Natural killer cell (primary cell): ENCODE data around the gene FAM171A1. TPM values are rescaled to one million over a fixed set of nuclear protein-coding genes. Genes with fewer than 3 reads are reported as not detected.
"Not testable (repeated sequence)": the region's sequence is repeated elsewhere in the genome, so short reads cannot be mapped to it uniquely, and the experiment has no call there.

Source experiments
- ATAC-seq, 3 donors: fragments of 150-1000 bp in 2 of 3; fragments of 200-7000 bp in 1 of 3; cut with Tn5 transposase; 1 replicate in 1 of 3; 2 replicates in 2 of 3; pipeline ENCODE4 v1.10.0; 2021; ENCODE audit warnings: mild to moderate bottlenecking in 2 of 3, moderate library complexity in 2 of 3
- DNase-seq, 2 donors: peaks; one replicate each; pipeline versions ENCODE4 v3.0.0 to v3.0.0-alpha.2; 2013 to 2021; ENCODE audit warnings: mixed read lengths in 1 of 2
- H3K27ac ChIP-seq: one replicate; pipeline ENCODE4 v1.5.1; 2013; ENCODE audit warnings: mild to moderate bottlenecking, low read length
- H3K27me3 ChIP-seq: one replicate; pipeline ENCODE4 v1.6.1; 2013; ENCODE audit warnings: low read length; ENCODE audit not compliant: control insufficient read depth, insufficient read depth
- H3K36me3 ChIP-seq: one replicate; pipeline ENCODE4 v1.6.1; 2013; ENCODE audit warnings: low read length; ENCODE audit not compliant: control insufficient read depth, insufficient read depth
- H3K4me1 ChIP-seq: one replicate; pipeline ENCODE4 v1.6.1; 2013; ENCODE audit warnings: low read length; ENCODE audit not compliant: control insufficient read depth, insufficient read depth
- H3K4me3 ChIP-seq: one replicate; pipeline ENCODE4 v1.5.1; 2013; ENCODE audit warnings: low read length
- H3K9me3 ChIP-seq: one replicate; pipeline ENCODE4 v1.6.1; 2013; ENCODE audit warnings: low read length; ENCODE audit not compliant: control insufficient read depth, insufficient read depth
- H3K27ac Mint-ChIP-seq, 2 donors: one replicate each; pipeline ENCODE4 v1.8.0; 2022; ENCODE audit warnings: mild to moderate bottlenecking in 2 of 2, mixed read lengths in 2 of 2, moderate library complexity in 1 of 2
- H3K27me3 Mint-ChIP-seq, 2 donors: one replicate each; pipeline ENCODE4 v1.8.0; 2022; ENCODE audit warnings: low read depth in 2 of 2, mixed read lengths in 2 of 2
- H3K36me3 Mint-ChIP-seq: one replicate; pipeline ENCODE4 v1.8.0; 2022; ENCODE audit warnings: mixed read lengths
- H3K4me1 Mint-ChIP-seq, 2 donors: one replicate each; pipeline ENCODE4 v1.8.0; 2022; ENCODE audit warnings: mixed read lengths in 2 of 2
- H3K4me3 Mint-ChIP-seq: one replicate; pipeline ENCODE4 v1.8.0; 2022; ENCODE audit warnings: mild to moderate bottlenecking, moderate library complexity, mixed read lengths
- H3K9me3 Mint-ChIP-seq, 2 donors: one replicate each; pipeline ENCODE4 v1.8.0; 2022; ENCODE audit warnings: mixed read lengths in 2 of 2
- CTCF ChIP-seq: fragments of 200-600 bp; IDR thresholded peaks from one replicate; pipeline ENCODE4 v1.8.0; 2022; ENCODE audit warnings: antibody characterized with exemption
- WGBS: methylation state at CpG from one replicate; pipeline ENCODE4 v1.1.7; 2013; ENCODE audit warnings: missing lambda C conversion rate; ENCODE audit not compliant: insufficient coverage; 5-methylcytosine and 5-hydroxymethylcytosine counted together
- intact Hi-C: fragments of 100-400 bp; cut with micrococcal nuclease; formaldehyde crosslinking; loops from one replicate; pipeline ENCODE4 v1.14.2; 2022
- total RNA-seq, 4 donors: library from RNA; stranded (reverse); fragments of 120-200 nt in 1 of 4; gene quantifications; one replicate each; pipeline versions ENCODE4 v1.2.3 to v1.2.4, GENCODE V29; 2013 to 2022

Gene FAM171A1
- total RNA-seq, 3 donors from 2014 or later (not counting 1 experiment from before 2014, with no cell fraction given): 0.99 to 2.3 (median 1.6) TPM

- H3K4me3 ChIP-seq: no peak overlapping the region
- no peak for ATAC-seq
- no peaks in the 10 kb centered on the region for H3K27me3 ChIP-seq
- no peaks in the 10 kb centered on the region for H3K36me3 ChIP-seq
- peaks cover 18 to 36% of the 10 kb centered on the region in 2 donors for H3K27me3 Mint-ChIP-seq
- H3K9me3 Mint-ChIP-seq: no peaks in the 10 kb centered on the region
- H3K4me1 Mint-ChIP-seq: no peaks in the 10 kb centered on the region
- 33% methylated on average over 1 of the region's 2 CpGs for WGBS
- no peak overlapping the region for H3K27ac ChIP-seq
- H3K4me3 Mint-ChIP-seq: no peak overlapping the region
- DNase-seq: no peak
- no peaks in the 10 kb centered on the region for H3K36me3 Mint-ChIP-seq
- intact Hi-C loops: no loop called here
- no peaks in the 10 kb centered on the region for H3K9me3 ChIP-seq
- H3K4me1 ChIP-seq: no peaks in the 10 kb centered on the region
- no peak overlapping the region for H3K27ac Mint-ChIP-seq
- no peak for TF ChIP-seq CTCF
These were observed 31.2 kb downstream of the FAM171A1 start for GRCh38 chr10:15339892-15340291.

GRCh38 chr10:15337441-15337923, 33.6 kb downstream of the FAM171A1 start:
- H3K27ac Mint-ChIP-seq, intact Hi-C loops, H3K36me3 Mint-ChIP-seq, ATAC-seq, H3K4me3 Mint-ChIP-seq, DNase-seq, H3K36me3 ChIP-seq, H3K4me3 ChIP-seq, H3K27ac ChIP-seq, H3K4me1 Mint-ChIP-seq, H3K9me3 Mint-ChIP-seq, H3K27me3 ChIP-seq, H3K9me3 ChIP-seq, H3K4me1 ChIP-seq: not testable (repeated sequence)
- WGBS: 94% methylated on average over 24 of the region's 24 CpGs
- peaks cover 15 to 24% of the 10 kb centered on the region in 2 donors for H3K27me3 Mint-ChIP-seq

GRCh38 chr10:15336211-15336610, 34.9 kb downstream of the FAM171A1 start:
- Mint-ChIP-seq H3K4me3 (no peak overlapping the region), H3K27ac (no peak overlapping the region), H3K36me3 (no peaks in the 10 kb centered on the region), H3K4me1 (no peaks in the 10 kb centered on the region), H3K27me3 (peaks cover 15 to 19% of the 10 kb centered on the region in 2 donors), H3K9me3 (no peaks in the 10 kb centered on the region)
- intact Hi-C loops: no loop called here
- H3K36me3 ChIP-seq: no peaks in the 10 kb centered on the region
- DNase-seq (no peak), ATAC-seq (no peak)
- no peak overlapping the region for H3K27ac ChIP-seq
- TF ChIP-seq CTCF: no peak
- no peak overlapping the region for H3K4me3 ChIP-seq
- H3K9me3 ChIP-seq: no peaks in the 10 kb centered on the region
- no peaks in the 10 kb centered on the region for H3K27me3 ChIP-seq
- WGBS: no CpG with 5 or more reads among the region's 4 CpGs
- H3K4me1 ChIP-seq: no peaks in the 10 kb centered on the region

GRCh38 chr10:15335508-15335907, 35.6 kb downstream of the FAM171A1 start:
- intact Hi-C loops: no loop called here
- Mint-ChIP-seq H3K27ac (no peak overlapping the region), H3K4me3 (no peak overlapping the region), H3K36me3 (no peaks in the 10 kb centered on the region), H3K9me3 (no peaks in the 10 kb centered on the region), H3K27me3 (peaks cover 14 to 17% of the 10 kb centered on the region in 2 donors), H3K4me1 (no peaks in the 10 kb centered on the region)
- TF ChIP-seq CTCF: no peak
- Histone ChIP-seq H3K4me3 (no peak overlapping the region), H3K27ac (no peak overlapping the region), H3K36me3 (no peaks in the 10 kb centered on the region), H3K9me3 (no peaks in the 10 kb centered on the region), H3K27me3 (no peaks in the 10 kb centered on the region), H3K4me1 (no peaks in the 10 kb centered on the region)
- DNase-seq (no peak), ATAC-seq (no peak)
- 75% methylated on average over 1 of the region's 2 CpGs for WGBS
